Subcutaneous preadipocyte (primary cell): Measurements from ENCODE around the gene CCL26. TPM values are rescaled to one million over a fixed set of nuclear protein-coding genes. Genes with fewer than 3 reads are reported as not detected.

Source experiments
- total RNA-seq: library from RNA; depleted of rRNA; stranded (reverse); fragments of >200 nt; gene quantifications from 2 replicates; pipeline ENCODE4 v1.2.3, GENCODE V29; 2012

Gene CCL26, protein sequence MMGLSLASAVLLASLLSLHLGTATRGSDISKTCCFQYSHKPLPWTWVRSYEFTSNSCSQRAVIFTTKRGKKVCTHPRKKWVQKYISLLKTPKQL
- total RNA-seq, result 0.37 TPM in 1 of 2 replicates, not detected in the other

DNA sequence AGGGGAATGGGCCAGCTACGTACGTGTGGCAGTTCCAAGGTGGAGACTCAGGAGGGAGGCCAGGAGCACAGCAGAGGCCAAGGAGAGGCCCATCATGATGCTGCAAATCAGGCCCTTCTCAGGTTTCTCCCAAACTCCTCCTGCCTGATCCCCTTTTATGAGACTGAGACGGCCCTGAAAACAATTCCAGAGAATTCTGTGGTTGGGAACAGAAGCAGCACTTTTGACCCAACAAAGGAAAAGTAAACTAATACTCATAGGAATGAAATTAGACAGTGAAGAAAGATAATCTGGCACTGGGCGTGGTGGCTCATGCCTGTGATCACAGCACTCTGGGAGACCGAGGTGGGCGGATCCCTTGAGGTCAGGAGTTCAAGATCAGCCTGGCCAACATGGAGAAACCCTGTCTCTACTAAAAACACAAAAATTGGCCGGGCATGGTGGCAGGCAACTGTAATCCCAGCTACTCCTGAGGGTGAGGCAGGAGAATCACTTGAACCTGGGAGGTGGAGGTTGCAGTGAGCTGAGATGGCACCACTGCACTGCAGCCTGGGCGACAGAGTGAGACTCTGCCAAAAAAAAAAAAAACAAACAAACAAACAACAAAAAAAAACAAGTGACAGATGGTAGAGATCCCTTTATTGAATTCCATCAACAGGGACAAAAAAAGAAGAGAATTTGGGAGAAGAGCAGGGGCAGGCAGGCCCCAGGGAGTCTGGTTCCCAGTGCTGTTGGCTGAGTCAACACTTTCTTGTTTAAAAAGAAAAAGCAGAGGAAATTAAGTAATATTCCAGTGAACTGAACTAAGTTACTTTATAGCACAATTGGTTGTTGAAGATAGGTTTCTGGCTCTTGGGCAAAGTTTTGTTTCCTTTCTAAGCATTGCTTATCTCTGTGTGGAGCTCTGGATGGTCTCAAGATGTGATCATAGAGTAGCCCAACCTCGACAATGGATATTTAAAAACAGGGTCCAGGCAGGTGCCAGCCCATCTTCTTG is at the start of gene CCL26:
CCL26 (minus strand) TSS at position 131 of the 997 bp plus-strand sequence; CDS start at position 96, 35 bp downstream.

DNA sequence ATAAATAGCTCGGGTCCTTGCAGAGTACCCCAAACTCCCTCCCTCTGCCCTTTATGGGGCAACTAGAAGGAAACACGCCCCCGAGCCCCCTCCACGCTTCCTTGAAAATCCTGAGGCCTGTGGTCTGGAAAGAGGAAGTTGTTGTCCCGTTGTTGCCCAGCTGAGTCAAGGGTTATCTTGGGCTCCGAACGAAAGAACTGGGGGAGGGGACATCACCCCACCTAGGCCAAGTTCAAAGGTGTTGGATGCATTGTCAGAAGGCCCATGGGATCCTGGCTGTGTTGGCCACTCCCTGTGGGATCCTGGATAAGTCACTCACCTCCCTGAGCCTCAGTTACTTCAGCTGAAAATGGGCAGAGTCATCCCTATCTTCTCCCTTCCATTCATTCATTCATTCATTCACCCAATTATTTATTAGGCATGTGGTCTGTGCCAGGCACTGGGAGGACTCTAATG is 41.8 kb upstream of the CCL26 start, which contains the start of gene CCL24:
CCL24 (minus strand) TSS at position 26 of the 456 bp plus-strand sequence. CDS start 91 bp downstream, outside the sequence.

DNA sequence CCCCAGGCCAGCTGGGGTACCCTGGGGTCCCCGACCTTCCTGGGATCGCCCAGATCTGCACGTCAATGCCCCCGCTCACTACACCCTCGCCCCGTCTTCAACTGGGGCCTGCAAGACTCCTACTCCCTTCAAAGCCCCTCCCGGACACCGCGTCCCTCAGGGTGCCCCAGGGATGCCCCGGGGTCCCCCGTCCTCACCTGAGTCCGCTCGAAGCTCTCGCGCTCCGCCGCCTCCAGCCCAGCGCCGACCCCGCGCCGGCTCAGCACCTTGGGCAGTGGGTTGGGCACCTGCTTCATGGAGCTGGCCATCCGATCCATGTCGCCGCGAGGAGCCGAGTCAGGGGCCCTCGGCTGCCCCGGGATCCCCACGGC is 33.4 kb downstream of the CCL26 start, which contains the start of gene HIP1:
HIP1 (minus strand) TSS at position 338 of the 371 bp plus-strand sequence; CDS start at position 317, 21 bp downstream.

Other genes with a start within 250 kb of the CCL26 start
- 7.0 and 15.6 TPM in 2 replicates for gene HIP1, start 33.3 kb downstream of the CCL26 start, total RNA-seq
- not detected in 2 replicates for gene CCL24, start 41.6 kb upstream of the CCL26 start, total RNA-seq
- gene RHBDD2, start 106.8 kb upstream of the CCL26 start, total RNA-seq, result 14.3 and 15.8 TPM in 2 replicates
- 175 and 190 TPM in 2 replicates for gene POR, start 142.9 kb upstream of the CCL26 start, total RNA-seq
- gene TMEM120A, start 222.4 kb upstream of the CCL26 start, total RNA-seq, result 26.0 and 41.9 TPM in 2 replicates